ENCODE data around the gene ZNF584.
A peak's percentile ranks its signal among the peaks of the same experiment; 100 is the strongest.
"Not testable (repeated sequence)": the region's sequence is repeated elsewhere in the genome, so short reads cannot be mapped to it uniquely, and the experiment has no call there.

The ZNF584 gene

DNA sequence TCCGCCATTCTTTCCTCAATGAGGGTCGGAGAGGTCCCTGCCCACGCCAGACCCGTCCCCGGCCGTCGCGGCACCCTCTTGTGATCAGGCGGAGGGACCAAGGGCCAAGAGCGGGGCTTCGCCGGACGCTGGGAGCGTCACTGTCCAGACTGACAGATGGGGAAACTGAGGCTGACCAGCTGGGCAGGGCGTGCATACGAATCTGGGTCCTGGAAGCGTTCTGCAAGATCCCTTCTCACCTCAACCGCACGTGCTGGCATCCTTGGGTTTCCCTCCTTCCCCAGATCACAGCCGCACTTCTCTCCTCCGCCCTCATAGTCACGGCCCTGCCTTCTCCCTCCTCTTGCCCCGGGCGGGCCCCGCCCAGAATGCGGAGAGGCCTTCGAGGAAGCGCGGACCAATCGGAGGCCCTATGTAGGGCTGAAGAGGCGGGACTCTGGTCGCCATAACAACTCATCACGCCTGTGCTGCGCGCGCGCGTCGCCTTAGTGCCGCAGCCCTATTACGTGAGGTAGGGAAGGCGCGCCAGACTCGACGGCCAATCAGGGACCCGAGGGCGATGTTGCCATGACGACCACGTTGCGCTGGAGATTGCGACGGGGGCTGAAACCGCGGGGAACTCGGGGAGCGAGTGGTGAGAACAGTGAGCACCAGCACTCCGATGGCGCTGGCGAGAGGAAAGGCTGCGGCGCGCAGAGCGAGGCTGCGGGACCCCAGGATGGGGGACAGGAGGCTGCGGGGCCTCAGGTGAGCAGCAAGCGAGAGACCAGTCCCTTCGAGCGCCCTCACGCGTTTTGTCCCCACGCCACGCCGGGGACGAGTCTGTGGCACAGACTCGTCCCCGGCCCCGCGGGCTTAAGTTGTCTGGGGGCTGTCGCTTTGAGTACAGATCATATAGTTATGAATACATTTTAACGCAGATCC is 7.3 kb upstream of the ZNF584 start:
- H3K9ac ChIP-seq (ENCODE audit: low read depth, low read length) = peak overlapping the region; percentile 60
- H3K4me2 ChIP-seq (ENCODE audit: insufficient read depth, low read length) = peak overlapping the region; percentile 77
- peak overlapping the region; percentile 70 for H3K27ac ChIP-seq (ENCODE audit: low read length)
- peak; percentile 94 for ATAC-seq (ENCODE audit: insufficient read depth, low read depth)
- no peaks in the 10 kb centered on the region for H3K27me3 ChIP-seq (ENCODE audit: insufficient read depth, low read length, poor library complexity)
- DNase-seq = peak; percentile 100
- H4K20me1 ChIP-seq (ENCODE audit: insufficient read depth, low read length) = no peaks in the 10 kb centered on the region
- H3K4me1 ChIP-seq (ENCODE audit: insufficient read depth, low read length) = peaks cover 22% of the 10 kb centered on the region
- peak overlapping the region; percentile 32 to 77; a peak in 3 of 4 replicates for H3K4me3 ChIP-seq (ENCODE audit: low read depth in 1 of 2, low read length in 2 of 2)
- peaks cover 3% of the 10 kb centered on the region; the same call in 1 of the 2 replicates for H3K79me2 ChIP-seq (ENCODE audit: insufficient read depth, low read length)
- H3K36me3 ChIP-seq (ENCODE audit: insufficient read depth, low read length) = no peaks in the 10 kb centered on the region
- H3K9me3 ChIP-seq (ENCODE audit: insufficient read depth, low read length, severe bottlenecking) = no peaks in the 10 kb centered on the region
- TF ChIP-seq, protein P1, sequence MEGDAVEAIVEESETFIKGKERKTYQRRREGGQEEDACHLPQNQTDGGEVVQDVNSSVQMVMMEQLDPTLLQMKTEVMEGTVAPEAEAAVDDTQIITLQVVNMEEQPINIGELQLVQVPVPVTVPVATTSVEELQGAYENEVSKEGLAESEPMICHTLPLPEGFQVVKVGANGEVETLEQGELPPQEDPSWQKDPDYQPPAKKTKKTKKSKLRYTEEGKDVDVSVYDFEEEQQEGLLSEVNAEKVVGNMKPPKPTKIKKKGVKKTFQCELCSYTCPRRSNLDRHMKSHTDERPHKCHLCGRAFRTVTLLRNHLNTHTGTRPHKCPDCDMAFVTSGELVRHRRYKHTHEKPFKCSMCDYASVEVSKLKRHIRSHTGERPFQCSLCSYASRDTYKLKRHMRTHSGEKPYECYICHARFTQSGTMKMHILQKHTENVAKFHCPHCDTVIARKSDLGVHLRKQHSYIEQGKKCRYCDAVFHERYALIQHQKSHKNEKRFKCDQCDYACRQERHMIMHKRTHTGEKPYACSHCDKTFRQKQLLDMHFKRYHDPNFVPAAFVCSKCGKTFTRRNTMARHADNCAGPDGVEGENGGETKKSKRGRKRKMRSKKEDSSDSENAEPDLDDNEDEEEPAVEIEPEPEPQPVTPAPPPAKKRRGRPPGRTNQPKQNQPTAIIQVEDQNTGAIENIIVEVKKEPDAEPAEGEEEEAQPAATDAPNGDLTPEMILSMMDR (IDR thresholded peaks at IDR 0.05; ENCODE audit: borderline replicate concordance, extremely low read depth, low read length, poor library complexity, severe bottlenecking) = peak; percentile 5
- no peak for TF ChIP-seq EZH2 (IDR thresholded peaks at IDR 0.05; ENCODE audit: borderline replicate concordance, low read depth, low read length, severe bottlenecking)
- peak overlapping the region; percentile 80 for H2AFZ ChIP-seq (ENCODE audit: low read depth, low read length)

DNA sequence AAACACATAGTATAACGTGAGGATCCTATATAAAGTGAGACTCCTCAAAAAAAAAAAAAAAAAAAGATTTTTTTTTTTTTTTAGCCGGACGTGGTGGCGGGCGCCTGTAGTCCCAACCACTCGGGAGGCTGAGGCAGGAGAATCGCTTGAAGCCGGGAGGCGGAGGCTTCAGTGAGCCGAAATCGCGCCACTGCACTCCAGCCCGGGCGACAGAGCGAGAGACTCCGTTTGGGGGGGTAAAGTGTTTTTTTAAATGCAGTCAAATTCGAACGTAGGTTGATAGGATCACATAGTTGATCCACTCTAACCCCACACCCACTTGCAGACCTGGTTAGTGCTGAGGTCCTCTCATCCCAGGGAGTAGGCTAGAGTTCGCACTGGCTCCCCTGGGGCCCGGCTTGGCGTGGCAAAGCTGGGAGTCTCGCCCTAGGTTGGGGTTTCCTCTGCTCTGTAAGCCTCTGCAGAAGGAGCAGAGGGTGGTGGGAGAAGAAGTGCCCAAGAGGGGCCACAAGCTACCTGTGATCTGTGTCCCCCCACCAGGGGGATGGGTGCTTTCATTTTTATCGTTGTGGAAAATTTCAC is 6.5 kb upstream of the ZNF584 start:
- H4K20me1 ChIP-seq (ENCODE audit: insufficient read depth, low read length) = no peaks in the 10 kb centered on the region
- peak overlapping the region; percentile 71 for H2AFZ ChIP-seq (ENCODE audit: low read depth, low read length)
- peaks cover 9% of the 10 kb centered on the region; the same call in 1 of the 2 replicates for H3K79me2 ChIP-seq (ENCODE audit: insufficient read depth, low read length)
- peak overlapping the region; percentile 32 to 77; a peak in 3 of 4 replicates for H3K4me3 ChIP-seq (ENCODE audit: low read depth in 1 of 2, low read length in 2 of 2)
- H3K9me3 ChIP-seq (ENCODE audit: insufficient read depth, low read length, severe bottlenecking) = no peaks in the 10 kb centered on the region
- H3K4me1 ChIP-seq (ENCODE audit: insufficient read depth, low read length) = peaks cover 27% of the 10 kb centered on the region
- peak overlapping the region; percentile 60 for H3K9ac ChIP-seq (ENCODE audit: low read depth, low read length)
- H3K27me3 ChIP-seq (ENCODE audit: insufficient read depth, low read length, poor library complexity) = no peaks in the 10 kb centered on the region
- no peaks in the 10 kb centered on the region for H3K36me3 ChIP-seq (ENCODE audit: insufficient read depth, low read length)
- ATAC-seq (ENCODE audit: insufficient read depth, low read depth) (no peak), DNase-seq (peak; percentile 45)
- TF ChIP-seq, protein P1 (IDR thresholded peaks at IDR 0.05; ENCODE audit: borderline replicate concordance, extremely low read depth, low read length, poor library complexity, severe bottlenecking) = no peak
- no peak for TF ChIP-seq EZH2 (IDR thresholded peaks at IDR 0.05; ENCODE audit: borderline replicate concordance, low read depth, low read length, severe bottlenecking)
- peak overlapping the region; percentile 70 for H3K27ac ChIP-seq (ENCODE audit: low read length)
- H3K4me2 ChIP-seq (ENCODE audit: insufficient read depth, low read length) = peak overlapping the region; percentile 71

DNA sequence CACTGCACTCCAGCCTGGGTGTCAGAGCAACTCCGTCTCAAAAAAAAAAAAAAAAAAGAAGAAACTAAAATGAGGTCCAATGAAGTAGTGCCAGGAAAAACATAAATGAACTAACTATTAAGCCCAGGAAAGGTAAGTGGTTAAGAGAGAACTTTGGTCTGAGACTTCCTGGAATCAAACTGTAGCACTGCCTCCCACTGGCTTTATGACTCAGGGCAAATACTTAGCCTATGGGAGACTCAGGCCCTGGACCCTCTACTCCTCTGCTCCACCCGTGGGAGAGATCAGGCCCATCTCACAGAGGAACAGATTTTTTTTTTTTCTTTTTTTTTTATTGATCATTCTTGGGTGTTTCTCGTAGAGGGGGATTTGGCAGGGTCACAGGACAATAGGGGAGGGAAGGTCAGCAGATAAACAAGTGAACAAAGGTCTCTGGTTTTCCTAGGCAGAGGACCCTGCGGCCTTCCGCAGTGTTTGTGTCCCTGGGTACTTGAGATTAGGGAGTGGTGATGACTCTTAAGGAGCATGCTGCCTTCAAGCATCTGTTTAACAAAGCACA is 4.5 kb upstream of the ZNF584 start:
- not testable (repeated sequence) for H3K4me2 ChIP-seq (ENCODE audit: insufficient read depth, low read length); H3K27me3 ChIP-seq (ENCODE audit: insufficient read depth, low read length, poor library complexity); H3K9me3 ChIP-seq (ENCODE audit: insufficient read depth, low read length, severe bottlenecking); H3K4me3 ChIP-seq (ENCODE audit: low read depth in 1 of 2, low read length in 2 of 2); DNase-seq; H3K36me3 ChIP-seq (ENCODE audit: insufficient read depth, low read length); H3K9ac ChIP-seq (ENCODE audit: low read depth, low read length); H4K20me1 ChIP-seq (ENCODE audit: insufficient read depth, low read length); H3K27ac ChIP-seq (ENCODE audit: low read length); H2AFZ ChIP-seq (ENCODE audit: low read depth, low read length); ATAC-seq (ENCODE audit: insufficient read depth, low read depth)
- peaks cover 28% of the 10 kb centered on the region for H3K79me2 ChIP-seq (ENCODE audit: insufficient read depth, low read length)
- peaks cover 37% of the 10 kb centered on the region for H3K4me1 ChIP-seq (ENCODE audit: insufficient read depth, low read length)

All from DND-41 (cell line).